GM23248 (cell line): ENCODE results near the gene SNX14.

ENCODE experiments used
- EZH2 ChIP-seq: fragments of 200-600 bp; sonication (generic); IDR thresholded peaks from 2 replicates; pipeline ENCODE4 v1.6.1; 2018; ENCODE audit warnings: antibody characterized with exemption, mild to moderate bottlenecking; ENCODE audit not compliant: insufficient read depth, poor library complexity, severe bottlenecking
- EZH2phosphoT487 ChIP-seq: fragments of 200-600 bp; sonication (generic); IDR thresholded peaks from 2 replicates; pipeline ENCODE4 v1.6.1; 2018; ENCODE audit warnings: antibody characterized with exemption, moderate library complexity, mild to moderate bottlenecking, low read depth; ENCODE audit not compliant: insufficient read depth

GRCh38 chr6:85460921-85461797 is 132.5 kb downstream of the SNX14 start:
- TF ChIP-seq EZH2 (no peak), EZH2phosphoT487 (no peak)
